Breast epithelium (tissue), 3 donors: ENCODE results near the gene ERFE.

ENCODE experiments used
- POLR2A ChIP-seq: fragments of 450-650 bp; IDR thresholded peaks from one replicate; pipeline ENCODE4 v1.6.1; 2016; ENCODE audit warnings: antibody characterized with exemption, mild to moderate bottlenecking, moderate library complexity
- TF ChIP-seq, protein P1 (sequence below), 3 donors: fragments of 450-650 bp; IDR thresholded peaks; one replicate each; pipeline ENCODE4 v1.5.1; 2016 to 2017; ENCODE audit warnings: antibody characterized with exemption in 3 of 3, mild to moderate bottlenecking in 3 of 3, moderate library complexity in 3 of 3

DNA sequence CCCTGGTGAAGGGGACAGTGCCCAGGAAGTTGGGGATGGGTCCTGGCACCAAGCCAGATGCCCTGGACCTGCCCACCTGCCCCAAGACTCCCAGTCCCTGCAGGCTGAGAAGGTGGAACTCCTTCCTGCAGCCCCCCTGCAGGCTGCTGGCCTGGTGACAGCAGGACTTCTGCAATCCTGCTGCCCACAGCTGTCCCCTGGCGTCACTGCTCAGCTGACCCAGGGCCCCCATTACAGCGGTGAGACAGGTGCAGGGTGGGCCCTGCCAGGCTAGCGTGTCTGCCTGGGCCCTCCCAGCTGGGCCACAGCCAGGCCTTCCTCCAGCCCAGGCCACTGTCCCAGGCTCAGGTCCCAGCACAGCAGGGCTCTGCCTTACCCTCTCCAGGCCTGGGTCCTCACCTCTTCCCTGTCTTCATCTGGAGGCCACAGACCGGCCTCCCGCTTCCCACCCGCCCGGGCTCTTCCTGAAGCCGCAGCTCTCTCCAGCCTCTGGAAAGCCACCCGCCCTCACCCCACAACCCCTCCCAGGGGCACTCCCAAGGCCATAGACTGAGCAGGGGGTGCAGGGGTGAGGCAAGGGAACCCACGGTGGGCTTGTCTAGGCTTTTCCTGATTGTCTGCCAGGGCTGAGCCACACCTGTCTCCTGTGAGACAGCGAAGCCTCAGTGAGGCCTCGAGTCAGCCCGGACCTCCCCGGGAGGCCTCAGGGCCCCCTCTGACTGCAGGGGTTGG, 8.8 kb upstream of the ERFE start:
- TF ChIP-seq, protein P1, sequence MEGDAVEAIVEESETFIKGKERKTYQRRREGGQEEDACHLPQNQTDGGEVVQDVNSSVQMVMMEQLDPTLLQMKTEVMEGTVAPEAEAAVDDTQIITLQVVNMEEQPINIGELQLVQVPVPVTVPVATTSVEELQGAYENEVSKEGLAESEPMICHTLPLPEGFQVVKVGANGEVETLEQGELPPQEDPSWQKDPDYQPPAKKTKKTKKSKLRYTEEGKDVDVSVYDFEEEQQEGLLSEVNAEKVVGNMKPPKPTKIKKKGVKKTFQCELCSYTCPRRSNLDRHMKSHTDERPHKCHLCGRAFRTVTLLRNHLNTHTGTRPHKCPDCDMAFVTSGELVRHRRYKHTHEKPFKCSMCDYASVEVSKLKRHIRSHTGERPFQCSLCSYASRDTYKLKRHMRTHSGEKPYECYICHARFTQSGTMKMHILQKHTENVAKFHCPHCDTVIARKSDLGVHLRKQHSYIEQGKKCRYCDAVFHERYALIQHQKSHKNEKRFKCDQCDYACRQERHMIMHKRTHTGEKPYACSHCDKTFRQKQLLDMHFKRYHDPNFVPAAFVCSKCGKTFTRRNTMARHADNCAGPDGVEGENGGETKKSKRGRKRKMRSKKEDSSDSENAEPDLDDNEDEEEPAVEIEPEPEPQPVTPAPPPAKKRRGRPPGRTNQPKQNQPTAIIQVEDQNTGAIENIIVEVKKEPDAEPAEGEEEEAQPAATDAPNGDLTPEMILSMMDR (IDR thresholded peaks at IDR 0.05): no peak
- TF ChIP-seq POLR2A: no peak
